ENCODE results near the gene MYH16. TPM values are rescaled to one million over a fixed set of nuclear protein-coding genes. Genes with fewer than 3 reads are reported as not detected.
"Not testable (repeated sequence)": the region's sequence is repeated elsewhere in the genome, so short reads cannot be mapped to it uniquely, and the experiment has no call there.

The MYH16 gene
- total and polyA plus RNA-seq, 10 donors, result not detected

DNA sequence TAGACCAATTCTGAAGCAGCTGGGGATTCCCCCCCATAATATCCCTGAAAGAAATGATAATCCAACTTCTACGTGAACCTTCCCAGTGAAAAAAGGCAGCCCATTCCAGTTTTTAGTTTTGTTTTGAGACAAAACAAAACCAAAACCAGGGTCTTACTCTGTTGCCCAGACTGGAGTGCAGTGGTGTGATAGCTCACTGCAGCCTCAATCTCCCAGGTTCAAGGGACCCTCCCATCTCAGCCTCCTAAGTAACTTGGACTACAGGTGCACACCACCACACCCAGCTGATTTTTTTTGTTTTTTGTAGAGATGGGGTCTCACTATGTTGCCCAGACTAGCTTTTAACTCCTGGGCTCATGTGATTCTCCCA is 40.5 kb downstream of the MYH16 start:
- 25 to 48% (median 29%) methylated on average over 1 of the region's 1 CpG for whole genome bisulfite sequencing, 5 donors
- no peak for DNase-seq
- TF ChIP-seq, protein P1, sequence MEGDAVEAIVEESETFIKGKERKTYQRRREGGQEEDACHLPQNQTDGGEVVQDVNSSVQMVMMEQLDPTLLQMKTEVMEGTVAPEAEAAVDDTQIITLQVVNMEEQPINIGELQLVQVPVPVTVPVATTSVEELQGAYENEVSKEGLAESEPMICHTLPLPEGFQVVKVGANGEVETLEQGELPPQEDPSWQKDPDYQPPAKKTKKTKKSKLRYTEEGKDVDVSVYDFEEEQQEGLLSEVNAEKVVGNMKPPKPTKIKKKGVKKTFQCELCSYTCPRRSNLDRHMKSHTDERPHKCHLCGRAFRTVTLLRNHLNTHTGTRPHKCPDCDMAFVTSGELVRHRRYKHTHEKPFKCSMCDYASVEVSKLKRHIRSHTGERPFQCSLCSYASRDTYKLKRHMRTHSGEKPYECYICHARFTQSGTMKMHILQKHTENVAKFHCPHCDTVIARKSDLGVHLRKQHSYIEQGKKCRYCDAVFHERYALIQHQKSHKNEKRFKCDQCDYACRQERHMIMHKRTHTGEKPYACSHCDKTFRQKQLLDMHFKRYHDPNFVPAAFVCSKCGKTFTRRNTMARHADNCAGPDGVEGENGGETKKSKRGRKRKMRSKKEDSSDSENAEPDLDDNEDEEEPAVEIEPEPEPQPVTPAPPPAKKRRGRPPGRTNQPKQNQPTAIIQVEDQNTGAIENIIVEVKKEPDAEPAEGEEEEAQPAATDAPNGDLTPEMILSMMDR (IDR thresholded peaks at IDR 0.05 in 8 of 11, conservative IDR thresholded peaks at IDR 0.05 in 3 of 11), result peak in 7 of 11 experiments; percentile 0 to 64 (median 40)
- no peak for TF ChIP-seq POLR2A (IDR thresholded peaks at IDR 0.05)
- Histone ChIP-seq H3K36me3 (no peaks in the 10 kb centered on the region), H3K4me3 (peak overlapping the region in 3 of 8 donors; percentile 2 to 27 (median 8)), H3K4me1 (peaks cover 0 to 12% (median 5%) of the 10 kb centered on the region in 6 donors), H3K9me3 (peaks cover 0 to 13% (median 11%) of the 10 kb centered on the region in 8 donors), H3K27ac (no peak overlapping the region), H3K27me3 (replicated peaks in 1 of 7) (peaks cover 0 to 7% (median 0%) of the 10 kb centered on the region in 7 donors)
- intact Hi-C loops (cut with DNase I; ENCODE audit: low total_unique reads), result no loop called here

DNA sequence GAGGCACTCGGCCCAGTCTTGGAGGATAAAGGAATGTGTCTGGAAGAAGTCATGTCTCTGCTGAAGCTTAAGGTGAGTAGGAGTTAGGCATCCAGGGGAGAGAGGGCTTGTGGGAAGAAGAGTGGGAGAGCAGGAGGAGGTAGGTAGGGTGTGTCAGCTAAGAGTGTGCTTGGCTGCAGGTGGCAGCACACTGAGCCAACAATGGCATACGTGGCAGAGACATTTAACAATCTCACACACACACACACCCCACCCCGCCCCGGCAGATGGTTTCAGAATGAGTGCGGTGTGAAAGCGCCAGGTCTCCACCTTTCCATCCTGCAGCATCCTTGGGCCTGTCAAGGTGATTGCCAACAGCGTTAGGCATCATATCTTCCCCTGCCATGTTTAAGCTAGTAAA is 41.9 kb downstream of the MYH16 start:
- peaks cover 0 to 7% (median 0%) of the 10 kb centered on the region in 7 donors for H3K27me3 ChIP-seq (replicated peaks in 1 of 7)
- no peak overlapping the region for H3K4me3 ChIP-seq
- DNase-seq, result no peak
- H3K9me3 ChIP-seq, result peaks cover 0 to 11% (median 10%) of the 10 kb centered on the region in 8 donors
- 53 to 80% (median 63%) methylated on average over 6 to 7 of the region's 7 CpGs for WGBS, 5 donors
- TF ChIP-seq, protein P1 (IDR thresholded peaks at IDR 0.05 in 8 of 11, conservative IDR thresholded peaks at IDR 0.05 in 3 of 11), result no peak
- H3K36me3 ChIP-seq, result no peaks in the 10 kb centered on the region
- peaks cover 0 to 12% (median 5%) of the 10 kb centered on the region in 6 donors for H3K4me1 ChIP-seq
- H3K27ac ChIP-seq, result no peak overlapping the region
- intact Hi-C loops (cut with DNase I; ENCODE audit: low total_unique reads), result no loop called here

DNA sequence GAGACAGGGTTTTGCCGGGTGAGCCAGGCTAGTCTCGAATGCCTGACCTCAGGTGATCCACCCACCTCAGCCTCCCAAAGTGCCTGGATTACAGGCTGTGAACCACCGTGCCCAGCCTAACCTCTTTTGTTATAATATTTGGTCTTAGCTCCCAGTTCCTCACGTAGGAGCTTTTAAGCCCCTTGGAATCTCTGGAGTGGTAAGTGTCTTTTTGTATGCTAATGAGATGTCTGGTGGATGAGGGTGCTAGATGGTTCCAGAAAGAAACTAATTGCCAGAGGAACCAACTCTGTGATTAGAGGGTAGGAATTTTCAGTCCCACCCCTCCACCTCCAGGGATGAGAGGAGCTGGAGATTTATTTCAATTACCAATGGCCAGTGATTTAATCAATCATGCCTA is 47.7 kb downstream of the MYH16 start:
- 72 to 86% (median 76%) methylated on average over 4 of the region's 4 CpGs for WGBS, 5 donors
- intact Hi-C loops (cut with DNase I; ENCODE audit: low total_unique reads), result no loop called here
- H3K9me3 ChIP-seq, result no peaks in the 10 kb centered on the region

DNA sequence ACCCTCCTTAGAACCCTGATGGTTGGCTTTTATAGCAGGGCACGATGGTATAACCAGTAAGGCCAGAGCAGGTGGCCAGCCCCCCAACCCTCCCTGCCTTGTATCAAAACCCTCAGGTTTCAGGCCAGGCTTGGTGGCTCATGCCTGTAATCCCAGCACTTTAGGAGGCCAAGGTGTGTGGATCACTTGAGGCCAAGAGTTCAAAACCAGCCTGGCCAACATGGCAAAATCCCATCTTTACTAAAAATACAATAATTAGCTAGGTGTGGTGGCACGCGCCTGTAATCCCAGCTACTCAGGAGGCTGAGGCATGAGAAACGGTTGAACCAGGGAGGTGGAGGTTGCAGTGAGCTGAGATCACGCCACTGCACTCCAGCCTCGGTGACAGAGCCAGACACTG is 50.0 kb downstream of the MYH16 start:
- intact Hi-C loops (cut with DNase I; ENCODE audit: low total_unique reads); H3K9me3 ChIP-seq; DNase-seq; H3K27me3 ChIP-seq (replicated peaks in 1 of 7); H3K36me3 ChIP-seq; H3K4me3 ChIP-seq; H3K27ac ChIP-seq: not testable (repeated sequence)
- 85 to 98% (median 96%) methylated on average over 6 of the region's 6 CpGs for WGBS, 5 donors
- H3K4me1 ChIP-seq, result peaks cover 12 to 29% (median 24%) of the 10 kb centered on the region in 6 donors

More for the DNA sequence above, 47.7 kb downstream of the MYH16 start:
- Histone ChIP-seq H3K36me3 (no peaks in the 10 kb centered on the region), H3K27ac (no peak overlapping the region), H3K4me1 (peaks cover 0 to 10% (median 9%) of the 10 kb centered on the region in 6 donors), H3K27me3 (replicated peaks in 1 of 7) (no peaks in the 10 kb centered on the region), H3K4me3 (no peak overlapping the region)
- TF ChIP-seq POLR2AphosphoS5 (IDR thresholded peaks at IDR 0.05), result no peak
- TF ChIP-seq POLR2A (IDR thresholded peaks at IDR 0.05), result no peak
- DNase-seq, result no peak

DNA sequence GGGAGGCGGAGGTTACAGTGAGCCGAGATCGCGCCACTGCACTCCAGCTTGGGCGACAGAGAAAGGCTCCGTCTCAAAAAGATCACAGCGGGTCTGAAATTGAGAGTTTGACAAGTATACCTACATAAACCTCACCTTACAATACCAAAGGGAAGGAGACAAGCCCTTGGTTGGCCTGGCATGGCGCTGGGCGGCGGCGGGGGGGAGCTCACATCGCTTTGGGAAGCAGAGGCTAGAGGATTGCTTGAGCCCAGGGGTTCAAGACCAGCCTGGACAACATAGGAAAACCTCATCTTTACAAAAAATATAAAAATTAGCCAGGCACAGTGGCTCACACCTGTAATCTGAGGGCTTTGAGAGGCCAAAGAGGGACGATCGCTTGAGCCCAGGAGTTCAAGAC is 51.9 kb downstream of the MYH16 start:
- intact Hi-C loops (cut with DNase I; ENCODE audit: low total_unique reads), result no loop called here
- H3K36me3 ChIP-seq, result no peaks in the 10 kb centered on the region
- peak overlapping the region in 4 of 8 donors; percentile 85 to 99 (median 87) for H3K4me3 ChIP-seq
- no peak for DNase-seq
- no peaks in the 10 kb centered on the region for H3K9me3 ChIP-seq
- peaks cover 16 to 48% (median 43%) of the 10 kb centered on the region in 6 donors for H3K4me1 ChIP-seq
- WGBS, 5 donors, result 96 to 98% (median 98%) methylated on average over 14 of the region's 14 CpGs
- no peaks in the 10 kb centered on the region for H3K27me3 ChIP-seq (replicated peaks in 1 of 7)
- no peak overlapping the region for H3K27ac ChIP-seq
- TF ChIP-seq POLR2A (IDR thresholded peaks at IDR 0.05) (no peak), POLR2AphosphoS5 (IDR thresholded peaks at IDR 0.05) (no peak)
- TF ChIP-seq, protein P1 (IDR thresholded peaks at IDR 0.05 in 8 of 11, conservative IDR thresholded peaks at IDR 0.05 in 3 of 11), result no peak
